T-helper 1 cell treated with Interleukin-12 subunit alpha and Interleukin-12 subunit beta and Interleukin-4 antibody, amounts not matched to agents 30 ng/mL and 1 ng/mL, for 36 hours (primary cell): ENCODE data around the gene NALCN. TPM values are rescaled to one million over a fixed set of nuclear protein-coding genes. Genes with fewer than 3 reads are reported as not detected.

ENCODE experiments used
- intact Hi-C: fragments of 100-400 bp; cut with micrococcal nuclease; formaldehyde crosslinking; loops from one replicate; pipeline ENCODE4 v1.15.1; 2024
- total RNA-seq: library from RNA; stranded (reverse); gene quantifications from 2 replicates; pipeline ENCODE4 v1.2.3, GENCODE V29; 2022

Gene NALCN
- total RNA-seq, 1 donor from 2014 or later, result not detected

DNA sequence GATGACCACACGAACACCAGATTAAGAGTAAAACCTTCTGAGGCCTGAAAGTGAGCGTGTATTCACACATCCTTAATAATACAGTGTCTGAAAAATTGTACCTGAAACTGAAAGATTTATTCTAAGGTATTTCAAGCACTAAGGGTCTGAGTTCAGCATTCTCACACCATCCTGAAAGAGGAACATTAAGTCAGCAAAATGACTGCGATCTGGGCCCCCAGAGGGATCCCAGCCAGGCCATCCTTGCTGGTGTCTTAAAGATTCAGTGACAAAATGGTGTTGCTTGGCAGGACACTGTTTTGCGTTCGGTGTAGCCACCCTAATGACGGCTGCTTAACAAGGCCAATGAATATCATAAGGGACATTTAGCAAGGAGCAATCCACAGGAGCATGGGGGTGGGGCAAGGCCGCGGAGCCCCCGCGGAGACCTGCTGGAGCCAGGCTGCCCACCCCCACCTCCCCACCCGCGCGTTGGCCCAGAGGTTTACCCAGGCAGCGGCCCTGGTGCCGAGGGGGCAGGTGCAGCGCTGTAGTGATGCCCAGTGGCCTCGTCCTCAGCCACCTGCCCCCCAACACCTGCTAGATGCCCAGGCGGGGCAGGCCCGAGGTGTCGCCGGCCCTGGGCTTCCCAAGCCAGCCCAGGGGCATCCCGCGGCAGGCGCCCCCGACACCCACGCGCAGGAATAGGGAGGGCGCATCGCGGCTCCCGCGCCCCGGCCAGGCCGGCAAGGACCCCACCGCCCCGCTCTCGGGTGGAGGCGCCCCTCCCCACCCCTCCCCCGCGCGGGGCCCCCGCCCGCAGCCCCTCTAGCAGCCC is 742 bp downstream of the NALCN start:
- intact Hi-C loops, result no loop called here

DNA sequence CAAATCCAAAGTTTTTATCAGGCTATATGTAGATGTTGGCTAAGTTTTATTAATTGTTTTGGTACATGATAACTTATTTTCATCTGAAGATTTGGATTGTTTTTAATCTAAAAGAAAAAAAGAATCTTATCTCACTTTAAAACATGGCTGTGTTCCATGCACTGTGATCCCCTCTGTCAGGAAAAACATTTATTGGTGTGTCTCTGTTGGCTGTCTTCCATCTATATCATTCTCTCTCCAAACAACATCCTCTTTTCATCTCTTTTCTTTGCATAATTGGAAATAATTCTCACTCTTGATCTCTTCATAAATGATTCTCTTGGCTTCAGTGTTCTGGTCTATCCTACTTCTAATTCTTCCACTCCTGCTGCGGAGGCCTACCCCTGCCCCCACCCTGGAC is 4.2 kb downstream of the NALCN start:
- intact Hi-C loops, result no loop called here

GRCh38 chr13:101408992-101409656 is 7.2 kb downstream of the NALCN start:
- intact Hi-C loops, result no loop called here

GRCh38 chr13:101408154-101408553 is 8.2 kb downstream of the NALCN start:
- intact Hi-C loops, result no loop called here

GRCh38 chr13:101406791-101407190 is 9.5 kb downstream of the NALCN start:
- intact Hi-C loops, result no loop called here

DNA sequence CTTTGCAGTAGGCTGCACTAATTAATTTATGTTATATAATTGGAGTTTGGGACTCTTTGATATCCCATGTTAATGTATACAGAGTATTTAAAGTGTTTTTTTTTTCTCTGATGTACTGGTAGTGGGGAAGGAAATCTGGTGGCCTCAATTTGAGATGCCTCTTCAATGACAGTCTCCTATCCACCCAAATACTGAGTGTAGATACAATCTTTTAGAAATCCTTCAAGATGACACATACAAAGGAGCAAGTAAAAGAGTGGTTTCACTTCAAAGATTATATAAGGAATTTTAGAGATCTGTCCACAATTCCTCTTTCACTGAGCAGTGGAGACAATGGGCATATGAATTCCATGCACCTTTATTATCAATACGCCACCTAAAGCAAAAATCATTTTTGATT is 15.1 kb downstream of the NALCN start:
- intact Hi-C loops, result no loop called here

DNA sequence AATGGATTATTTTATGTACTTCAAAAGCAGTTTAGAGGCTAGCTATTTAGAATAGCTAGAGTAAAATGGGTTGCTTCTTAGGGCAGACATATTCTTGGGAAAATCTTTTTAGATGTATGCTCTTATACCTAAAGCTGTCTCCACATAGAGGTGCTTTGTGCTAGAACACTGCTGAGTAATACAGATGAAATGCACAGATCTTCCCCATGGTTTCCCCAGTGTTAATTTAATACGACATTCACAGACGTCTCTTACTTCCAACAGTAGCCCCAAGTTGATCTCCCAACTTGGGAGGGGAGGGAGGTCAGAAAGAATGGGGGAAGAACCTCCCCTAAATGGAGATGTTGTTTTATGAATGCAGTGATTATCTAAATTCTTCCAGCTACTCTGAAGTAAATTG is 16.9 kb downstream of the NALCN start:
- intact Hi-C loops, result no loop called here

- intact Hi-C loops, result no loop called here
Observed at GRCh38 chr13:101398920-101399319, 17.4 kb downstream of the NALCN start.

- intact Hi-C loops, result no loop called here
Observed at GRCh38 chr13:101398191-101398590, 18.1 kb downstream of the NALCN start.

DNA sequence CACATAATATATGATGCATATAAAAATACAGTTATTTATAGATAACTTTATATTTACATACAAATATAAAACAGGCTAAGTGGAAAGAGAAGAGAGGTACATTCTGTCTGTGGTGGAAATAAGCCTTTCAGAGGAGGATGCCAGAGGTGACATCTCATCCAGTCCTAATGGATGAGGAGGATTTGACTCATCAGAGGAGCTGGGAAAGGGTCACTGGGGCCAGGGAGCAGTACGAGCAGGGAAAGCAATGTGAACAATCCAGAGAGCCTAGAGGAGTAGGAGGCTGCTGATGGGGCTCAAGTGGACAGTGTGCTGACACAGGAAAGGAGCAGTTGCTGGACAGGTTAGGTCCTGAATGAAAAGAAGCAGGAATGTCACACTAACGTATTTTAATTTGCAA is 18.6 kb downstream of the NALCN start:
- intact Hi-C loops, result no loop called here

DNA sequence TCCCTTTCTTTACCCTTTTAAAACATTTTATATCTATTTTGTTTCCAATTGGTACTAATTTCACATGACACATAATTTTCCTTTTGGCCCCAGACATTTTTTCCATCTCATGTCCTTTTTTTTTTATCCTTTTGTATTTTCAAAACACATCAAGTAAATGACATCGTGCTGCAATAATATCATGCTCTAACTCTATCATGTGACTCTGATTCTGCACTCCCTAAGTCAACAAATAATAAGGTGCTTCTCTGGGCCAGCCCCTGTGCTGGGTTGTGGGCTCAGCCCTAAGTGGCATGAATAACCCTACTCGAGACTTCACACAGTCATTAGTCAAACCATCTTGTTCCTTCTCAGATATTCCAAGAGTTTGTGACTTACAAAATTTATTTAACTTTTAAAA is 21.7 kb downstream of the NALCN start:
- intact Hi-C loops, result no loop called here

- intact Hi-C loops, result no loop called here
Observed at GRCh38 chr13:101393140-101393539, 23.2 kb downstream of the NALCN start.

DNA sequence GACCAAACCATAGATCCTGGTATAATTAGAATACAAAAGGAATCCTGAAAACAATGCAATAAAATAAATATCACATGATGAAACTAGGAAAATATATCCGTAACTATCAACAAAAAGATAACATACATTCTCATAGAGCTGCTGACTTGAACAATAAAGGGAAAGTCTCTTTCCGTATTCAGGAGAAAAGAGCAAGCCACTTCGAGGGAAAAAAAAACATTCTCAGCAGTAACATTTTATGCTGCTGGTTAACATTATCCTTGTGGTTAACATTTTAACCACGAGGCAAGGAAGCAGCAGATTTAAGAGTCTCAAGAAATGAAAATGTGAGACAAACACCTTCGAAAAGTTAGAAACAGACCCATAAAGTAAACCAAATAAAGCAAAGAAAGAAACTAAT is 25.8 kb downstream of the NALCN start:
- intact Hi-C loops, result no loop called here

GRCh38 chr13:101384929-101385328 is 31.4 kb downstream of the NALCN start:
- intact Hi-C loops, result no loop called here

- intact Hi-C loops, result no loop called here
Observed at GRCh38 chr13:101383595-101383994, 32.7 kb downstream of the NALCN start.

DNA sequence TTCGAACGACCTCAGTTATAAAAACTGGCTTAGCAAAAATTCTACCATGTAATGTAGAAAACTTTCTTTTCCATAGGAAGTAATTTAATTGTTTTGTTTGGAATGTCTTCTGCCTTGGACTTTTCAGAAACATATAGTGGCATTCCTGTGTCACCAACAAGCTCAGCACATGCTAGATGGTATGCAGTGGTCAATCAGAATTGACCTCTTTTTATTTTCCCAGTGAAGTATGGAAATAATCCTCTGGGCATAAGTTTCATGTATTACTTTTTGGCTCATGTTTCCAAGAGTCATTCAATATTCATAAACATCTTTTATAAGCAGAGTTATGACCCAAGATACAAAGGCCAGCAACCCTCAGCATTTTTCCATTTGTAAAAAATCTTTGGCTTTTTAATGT is 33.6 kb downstream of the NALCN start:
- intact Hi-C loops, result no loop called here

DNA sequence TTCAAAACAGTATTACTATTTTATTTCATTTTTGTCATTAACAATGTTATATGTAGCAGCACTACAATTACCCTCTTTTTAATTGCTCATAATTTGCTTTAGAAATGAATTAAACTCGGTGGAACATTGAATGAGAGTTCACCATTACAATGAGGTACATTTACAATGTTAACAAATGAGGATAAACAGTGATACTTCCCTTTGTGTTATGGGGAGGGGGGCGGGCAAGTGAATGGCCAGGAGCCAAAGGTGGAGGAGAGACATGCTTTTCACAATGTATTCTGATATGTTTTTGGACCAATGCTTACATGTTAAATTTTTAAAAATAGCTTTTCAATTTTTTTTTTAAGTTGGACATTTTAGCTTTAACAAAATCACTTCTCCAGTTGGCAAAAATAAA is 34.2 kb downstream of the NALCN start:
- intact Hi-C loops, result no loop called here

GRCh38 chr13:101360525-101360924 is 55.8 kb downstream of the NALCN start:
- intact Hi-C loops, result no loop called here

DNA sequence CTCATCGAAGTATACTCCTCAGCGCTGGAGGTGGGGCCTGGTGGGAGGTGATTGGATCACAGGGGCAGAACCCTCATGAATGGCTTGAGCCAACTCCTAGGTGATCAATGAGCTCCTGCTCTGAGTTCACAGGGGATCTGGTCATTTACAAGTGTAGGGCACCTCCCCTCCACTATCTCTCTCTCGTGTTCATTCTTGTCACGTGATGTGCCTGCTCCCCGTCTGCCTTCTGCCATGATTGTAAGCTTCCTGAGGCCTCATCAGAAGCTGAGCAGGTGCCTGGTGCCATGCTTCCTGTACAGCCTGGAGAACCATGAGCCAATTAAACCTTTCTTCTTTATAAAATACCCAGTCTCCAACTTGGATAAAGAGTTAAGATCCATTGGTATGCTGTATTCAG is 61.4 kb downstream of the NALCN start:
- intact Hi-C loops, result no loop called here

DNA sequence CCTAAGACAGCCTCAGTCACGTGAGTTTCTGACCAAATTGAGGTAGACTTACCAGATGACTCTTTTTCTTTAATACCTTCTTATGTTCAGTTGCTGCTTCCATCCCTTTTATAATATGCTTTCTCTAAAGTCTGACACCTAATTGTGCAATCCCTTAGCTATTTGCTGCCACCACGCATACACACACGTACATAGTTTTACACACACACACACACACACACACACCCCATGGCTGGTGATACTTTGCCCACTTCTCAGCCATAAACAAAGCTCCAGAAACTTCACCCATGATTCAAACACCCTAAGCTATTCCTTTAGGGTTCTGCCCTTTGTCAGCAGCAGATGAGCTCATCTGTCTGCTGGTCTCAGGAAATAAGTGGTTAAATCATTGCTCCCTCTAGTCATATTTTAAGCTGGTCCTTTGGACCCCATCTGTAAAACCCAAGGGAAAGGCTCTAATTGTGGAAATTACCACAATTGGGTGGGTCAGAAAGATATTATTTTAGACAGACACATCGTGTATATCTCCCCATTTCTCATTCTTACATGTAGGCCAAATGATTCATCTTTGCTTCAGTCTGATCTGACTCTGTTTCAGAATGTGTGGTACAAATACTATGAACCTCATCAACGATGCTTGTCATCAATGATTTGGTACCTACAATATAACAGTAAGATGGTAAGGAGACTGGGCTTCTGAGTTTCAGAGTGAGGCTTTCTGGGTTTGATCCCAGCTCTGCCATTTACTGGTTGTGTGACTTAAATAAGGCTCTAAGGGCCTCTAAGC is 69.2 kb downstream of the NALCN start:
- intact Hi-C loops, result no loop called here

GRCh38 chr13:101346161-101346560 is 70.1 kb downstream of the NALCN start:
- intact Hi-C loops, result no loop called here

DNA sequence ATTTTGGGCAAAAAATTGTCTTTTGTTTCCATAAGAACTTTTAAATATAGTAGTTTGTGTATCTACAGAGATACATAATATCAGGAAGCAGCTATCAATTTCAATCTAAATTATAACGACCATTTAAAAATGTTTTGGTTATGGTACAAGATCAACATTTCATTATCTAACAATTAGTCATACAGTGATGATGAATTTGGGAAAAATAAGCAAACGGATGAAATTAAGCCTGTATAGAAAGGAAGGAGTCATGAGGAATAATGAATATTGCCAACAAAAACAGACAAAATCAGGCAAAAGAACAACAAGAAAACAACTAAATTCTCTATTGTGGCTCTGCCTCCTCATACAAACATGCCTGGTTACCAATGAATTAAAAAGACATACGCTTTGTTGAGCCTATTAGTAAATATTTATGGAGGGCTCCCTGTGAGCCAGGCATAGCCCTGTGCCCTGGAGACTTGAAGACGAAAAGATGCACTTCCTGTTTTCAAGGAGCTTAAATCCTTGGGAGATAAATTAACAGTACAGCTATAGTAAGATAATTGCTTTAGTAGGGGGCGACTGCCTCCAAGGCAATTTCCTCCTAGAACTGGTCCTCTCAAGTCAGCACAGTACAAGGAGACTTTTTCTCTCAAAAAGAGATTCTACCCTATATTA is 73.0 kb downstream of the NALCN start:
- intact Hi-C loops, result no loop called here
